Osteoblast (primary cell): ENCODE measurements around the gene RPL10A. TPM values are rescaled to one million over a fixed set of nuclear protein-coding genes. Genes with fewer than 3 reads are reported as not detected.
"Not testable (repeated sequence)": the region's sequence is repeated elsewhere in the genome, so short reads cannot be mapped to it uniquely, and the experiment has no call there.

ENCODE experiments used
- DNase-seq: peaks from one replicate; pipeline ENCODE4 v3.0.0; 2011; ENCODE audit warnings: low spot score, mixed read lengths; ENCODE audit not compliant: insufficient read length; ENCODE audit errors: missing footprints
- H2AFZ ChIP-seq: 2 replicates; pipeline ENCODE4 v1.6.0; 2011; ENCODE audit warnings: mild to moderate bottlenecking, low read length
- H3K27ac ChIP-seq: 2 replicates; pipeline ENCODE4 v1.5.1; 2011; ENCODE audit warnings: mild to moderate bottlenecking, low read depth, low read length, moderate library complexity
- H3K27me3 ChIP-seq: 2 replicates; pipeline ENCODE4 v1.6.0; 2012; ENCODE audit warnings: mild to moderate bottlenecking, control low read depth, inconsistent platforms, low read length, moderate library complexity; ENCODE audit not compliant: insufficient read depth
- H3K36me3 ChIP-seq: 2 replicates; pipeline ENCODE4 v1.5.1; 2011; ENCODE audit warnings: mild to moderate bottlenecking, low read length, control low read depth, moderate library complexity; ENCODE audit not compliant: insufficient read depth
- H3K4me1 ChIP-seq: 2 replicates; pipeline ENCODE4 v1.5.1; 2011; ENCODE audit warnings: mild to moderate bottlenecking, low read length, control low read depth, moderate library complexity; ENCODE audit not compliant: insufficient read depth
- H3K4me2 ChIP-seq: 2 replicates; pipeline ENCODE4 v1.6.0; 2011; ENCODE audit warnings: mild to moderate bottlenecking, low read length; ENCODE audit not compliant: insufficient read depth
- H3K4me3 ChIP-seq: fragments of 200-600 bp; sonication (generic); 3 replicates; pipeline ENCODE4 v1.5.1; 2012; ENCODE audit warnings: mild to moderate bottlenecking, low read length, inconsistent platforms; ENCODE audit not compliant: insufficient read depth
- H3K79me2 ChIP-seq: 2 replicates; pipeline ENCODE4 v1.6.0; 2012; ENCODE audit warnings: mild to moderate bottlenecking, low read length, control low read depth, inconsistent platforms; ENCODE audit not compliant: insufficient read depth
- H3K9me3 ChIP-seq: 2 replicates; pipeline ENCODE4 v1.5.1; 2011; ENCODE audit warnings: low read depth, low read length, control low read depth
- H4K20me1 ChIP-seq: 2 replicates; pipeline ENCODE4 v1.6.0; 2012; ENCODE audit warnings: mild to moderate bottlenecking, low read length, control low read depth; ENCODE audit not compliant: insufficient read depth
- total RNA-seq: library from RNA; depleted of rRNA; stranded (reverse); fragments of >200 nt; gene quantifications from 2 replicates; pipeline ENCODE4 v1.2.3, GENCODE V29; 2012
- TF ChIP-seq, protein P1 (sequence below): IDR thresholded peaks from 2 replicates; pipeline ENCODE4 v1.5.1; 2011; ENCODE audit warnings: mild to moderate bottlenecking, low read depth, low read length, moderate library complexity; ENCODE audit errors: extremely low read depth

The RPL10A gene
- total RNA-seq, 1 donor, result 1,373 TPM

DNA sequence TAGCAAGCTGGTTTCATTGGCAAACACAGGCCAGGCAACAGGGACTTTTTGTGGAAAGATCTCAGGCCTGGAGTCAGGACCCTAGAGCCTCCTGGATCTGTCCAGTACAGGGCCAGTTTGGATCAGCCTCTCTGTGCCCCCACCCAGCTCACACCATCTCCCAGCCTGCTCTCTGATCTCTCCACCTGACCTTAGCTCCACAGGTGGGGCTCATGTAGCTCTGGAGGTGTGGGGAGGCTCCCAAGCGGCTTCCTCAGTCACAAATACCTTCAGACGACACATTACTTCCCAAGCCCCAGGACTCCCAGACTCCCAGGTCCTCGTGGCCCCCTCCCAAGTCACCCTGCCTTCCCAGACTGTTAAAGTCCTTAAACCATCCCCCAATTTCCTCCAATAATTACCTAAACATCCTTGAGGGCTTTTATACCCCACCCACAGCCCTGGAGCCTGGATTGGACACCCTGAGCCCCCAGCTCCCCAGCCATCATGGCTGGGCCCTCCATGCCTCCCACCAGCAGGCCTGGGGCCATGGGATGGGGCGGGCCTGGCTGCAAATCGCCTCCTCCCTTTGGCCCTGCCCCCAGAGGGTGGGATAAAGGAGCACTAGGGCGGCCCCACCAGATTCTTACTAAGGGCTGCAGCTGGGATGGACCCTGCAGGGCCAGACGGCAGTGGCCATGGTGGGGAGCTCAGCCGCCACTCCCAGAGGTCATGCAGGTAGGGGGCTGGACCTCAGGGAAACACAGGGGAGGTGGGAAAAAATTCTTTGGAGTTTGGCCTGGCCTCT is 31.9 kb upstream of the RPL10A start:
- H3K4me2 ChIP-seq, result no peak overlapping the region
- no peak overlapping the region for H3K4me3 ChIP-seq
- H3K4me1 ChIP-seq, result no peaks in the 10 kb centered on the region
- H3K27ac ChIP-seq, result no peak overlapping the region
- no peaks in the 10 kb centered on the region for H3K36me3 ChIP-seq
- no peaks in the 10 kb centered on the region for H3K79me2 ChIP-seq
- H4K20me1 ChIP-seq, result no peaks in the 10 kb centered on the region
- H2AFZ ChIP-seq, result no peak overlapping the region
- no peak for DNase-seq
- TF ChIP-seq, protein P1, sequence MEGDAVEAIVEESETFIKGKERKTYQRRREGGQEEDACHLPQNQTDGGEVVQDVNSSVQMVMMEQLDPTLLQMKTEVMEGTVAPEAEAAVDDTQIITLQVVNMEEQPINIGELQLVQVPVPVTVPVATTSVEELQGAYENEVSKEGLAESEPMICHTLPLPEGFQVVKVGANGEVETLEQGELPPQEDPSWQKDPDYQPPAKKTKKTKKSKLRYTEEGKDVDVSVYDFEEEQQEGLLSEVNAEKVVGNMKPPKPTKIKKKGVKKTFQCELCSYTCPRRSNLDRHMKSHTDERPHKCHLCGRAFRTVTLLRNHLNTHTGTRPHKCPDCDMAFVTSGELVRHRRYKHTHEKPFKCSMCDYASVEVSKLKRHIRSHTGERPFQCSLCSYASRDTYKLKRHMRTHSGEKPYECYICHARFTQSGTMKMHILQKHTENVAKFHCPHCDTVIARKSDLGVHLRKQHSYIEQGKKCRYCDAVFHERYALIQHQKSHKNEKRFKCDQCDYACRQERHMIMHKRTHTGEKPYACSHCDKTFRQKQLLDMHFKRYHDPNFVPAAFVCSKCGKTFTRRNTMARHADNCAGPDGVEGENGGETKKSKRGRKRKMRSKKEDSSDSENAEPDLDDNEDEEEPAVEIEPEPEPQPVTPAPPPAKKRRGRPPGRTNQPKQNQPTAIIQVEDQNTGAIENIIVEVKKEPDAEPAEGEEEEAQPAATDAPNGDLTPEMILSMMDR, result no peak
- no peaks in the 10 kb centered on the region for H3K9me3 ChIP-seq
- H3K27me3 ChIP-seq, result no peaks in the 10 kb centered on the region

DNA sequence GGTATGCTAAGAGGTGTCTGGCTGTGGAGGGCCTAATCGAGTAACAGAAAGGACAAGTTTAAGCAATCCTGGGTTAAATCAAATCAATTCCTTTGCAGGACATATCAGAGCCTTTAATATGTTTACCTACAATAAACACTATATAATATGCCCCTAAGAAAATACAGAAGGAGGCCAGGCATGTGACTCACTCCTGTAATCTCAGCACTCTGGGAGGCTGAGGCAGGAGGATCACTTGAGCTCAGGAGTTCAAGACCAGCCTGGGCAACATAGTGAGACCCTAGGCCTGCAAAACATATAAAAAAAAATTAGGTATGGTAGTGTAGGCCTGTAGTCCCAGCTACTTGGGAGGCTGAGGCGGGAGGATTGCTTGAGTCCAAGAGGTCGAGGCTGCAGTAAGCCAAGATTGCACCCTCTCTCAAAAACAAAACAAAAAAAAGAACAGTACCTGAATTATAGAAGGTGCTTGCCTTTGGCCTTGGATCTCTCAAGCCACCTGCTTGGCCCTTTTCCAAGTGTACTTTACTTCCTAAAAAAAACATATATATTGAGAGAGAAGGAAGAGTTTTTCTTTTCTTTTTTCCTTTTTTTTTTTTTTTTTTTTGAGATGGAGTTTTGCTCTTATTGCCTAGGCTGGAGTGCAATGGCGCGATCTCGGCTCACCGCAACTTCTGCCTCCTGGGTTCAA is 29.7 kb upstream of the RPL10A start:
- H3K27me3 ChIP-seq, H4K20me1 ChIP-seq, H3K27ac ChIP-seq, H3K4me1 ChIP-seq, H3K4me3 ChIP-seq, H2AFZ ChIP-seq, H3K9me3 ChIP-seq, H3K36me3 ChIP-seq, DNase-seq, H3K4me2 ChIP-seq, H3K79me2 ChIP-seq: not testable (repeated sequence)

DNA sequence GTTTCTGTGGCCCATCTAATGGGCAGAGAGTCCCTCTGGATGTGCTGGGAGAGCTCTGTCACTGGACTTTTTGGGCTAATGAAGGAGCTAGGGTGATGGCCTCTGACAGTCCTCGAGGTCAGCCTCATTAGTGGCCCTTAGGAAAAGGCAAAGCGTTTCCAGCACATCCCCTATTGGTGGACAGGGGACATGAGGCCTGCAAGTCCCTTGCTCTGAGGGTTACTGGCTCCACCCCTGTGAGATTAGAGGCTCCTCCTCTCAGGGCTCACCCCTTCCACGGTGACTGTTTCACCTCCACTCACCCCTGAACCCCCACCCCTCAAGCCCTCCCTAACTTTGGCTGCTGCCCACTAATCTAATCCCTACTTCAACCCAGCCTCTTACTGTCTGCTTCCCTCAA is 28.9 kb upstream of the RPL10A start:
- Histone ChIP-seq H3K4me3 (no peak overlapping the region), H2AFZ (no peak overlapping the region), H3K4me2 (no peak overlapping the region), H3K27me3 (no peaks in the 10 kb centered on the region), H4K20me1 (no peaks in the 10 kb centered on the region), H3K79me2 (no peaks in the 10 kb centered on the region), H3K9me3 (no peaks in the 10 kb centered on the region), H3K27ac (no peak overlapping the region), H3K36me3 (no peaks in the 10 kb centered on the region), H3K4me1 (no peaks in the 10 kb centered on the region)
- TF ChIP-seq, protein P1, result no peak
- no peak for DNase-seq

DNA sequence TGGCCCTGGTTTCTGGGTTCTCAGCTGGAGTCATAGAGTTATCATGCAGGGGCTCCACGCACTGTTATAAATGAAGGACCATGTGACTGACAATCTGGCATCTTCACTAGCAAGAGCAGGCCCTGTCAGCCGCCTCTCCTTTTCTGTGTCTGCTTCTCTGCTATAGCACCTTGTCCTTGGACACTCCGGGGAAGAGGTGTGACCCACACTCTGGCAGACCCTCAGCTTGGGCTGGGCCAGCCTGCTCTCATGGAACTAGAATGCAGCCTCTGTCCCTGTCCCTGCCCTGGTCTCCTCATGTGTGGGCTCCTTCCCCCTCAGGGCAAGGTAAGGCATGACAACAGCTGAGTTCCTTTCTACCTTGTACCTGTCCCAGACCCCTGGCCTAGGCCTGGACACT is 27.0 kb upstream of the RPL10A start:
- TF ChIP-seq, protein P1, result no peak
- H4K20me1 ChIP-seq, result no peaks in the 10 kb centered on the region
- no peaks in the 10 kb centered on the region for H3K4me1 ChIP-seq
- H3K4me2 ChIP-seq, result no peak overlapping the region
- H3K9me3 ChIP-seq, result no peaks in the 10 kb centered on the region
- H3K27me3 ChIP-seq, result no peaks in the 10 kb centered on the region
- H3K27ac ChIP-seq, result no peak overlapping the region
- no peak for DNase-seq
- no peak overlapping the region for H3K4me3 ChIP-seq
- H3K79me2 ChIP-seq, result no peaks in the 10 kb centered on the region
- H2AFZ ChIP-seq, result no peak overlapping the region
- H3K36me3 ChIP-seq, result no peaks in the 10 kb centered on the region
